Hepatic stellate cell (primary cell): ENCODE measurements around the gene COL26A1.
A peak's percentile ranks its signal among the peaks of the same experiment; 100 is the strongest.
"Not testable (repeated sequence)": the region's sequence is repeated elsewhere in the genome, so short reads cannot be mapped to it uniquely, and the experiment has no call there.

ENCODE experiments used
- DNase-seq: peaks from one replicate; pipeline ENCODE4 v3.0.0; 2011; ENCODE audit warnings: low spot score

Gene COL26A1

GRCh38 chr7:101402835-101403234 is 40.2 kb downstream of the COL26A1 start:
- no peak for DNase-seq

- no peak for DNase-seq
These were observed 42.9 kb downstream of the COL26A1 start for GRCh38 chr7:101405474-101406067.

GRCh38 chr7:101410743-101411507 is 48.2 kb downstream of the COL26A1 start:
- peak; percentile 46 for DNase-seq

- DNase-seq: no peak
These were observed 48.8 kb downstream of the COL26A1 start for GRCh38 chr7:101411508-101411874.

- no peak for DNase-seq
These were observed 50.3 kb downstream of the COL26A1 start for GRCh38 chr7:101412976-101413375.

- no peak for DNase-seq
These were observed 56.0 kb downstream of the COL26A1 start for GRCh38 chr7:101418694-101419093.

DNA sequence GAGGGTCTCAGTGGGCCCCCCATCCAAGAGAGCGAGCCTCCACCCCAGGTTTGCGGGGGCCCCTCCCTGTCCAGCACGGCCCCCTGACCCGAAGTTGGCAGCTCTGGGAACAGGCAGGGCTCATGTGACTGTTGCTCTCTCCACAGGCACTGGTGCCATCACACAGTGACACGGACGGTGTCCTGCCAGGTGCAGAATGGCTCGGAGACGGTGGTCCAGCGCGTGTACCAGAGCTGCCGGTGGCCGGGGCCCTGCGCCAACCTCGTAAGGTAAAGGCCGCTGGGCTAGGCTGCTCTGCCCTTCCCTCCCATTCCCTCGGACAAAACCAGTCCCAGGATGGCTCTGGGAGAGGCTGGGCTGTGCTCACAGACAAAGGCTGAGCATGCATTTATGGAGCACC is 57.2 kb downstream of the COL26A1 start:
- no peak for DNase-seq

DNA sequence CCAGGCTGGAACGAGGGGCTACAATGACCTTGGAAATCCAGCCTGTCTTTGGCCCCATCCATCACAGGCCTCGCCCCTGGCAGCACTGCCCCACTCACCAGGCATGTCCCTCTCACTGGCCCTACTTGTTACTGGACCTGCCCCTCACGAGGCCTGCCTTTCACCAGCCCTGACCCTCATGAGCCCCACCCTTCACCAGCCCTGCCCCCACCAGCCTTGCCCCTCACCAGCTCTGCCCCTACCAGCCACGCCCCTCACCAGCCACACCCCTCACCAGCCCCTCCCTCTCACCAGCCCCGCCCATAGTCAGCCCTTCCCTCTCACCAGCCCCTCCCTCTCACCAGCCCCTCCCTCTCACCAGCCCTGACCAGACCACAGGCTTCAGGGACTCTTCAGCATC is 57.8 kb downstream of the COL26A1 start:
- no peak for DNase-seq

GRCh38 chr7:101422356-101423195 is 59.9 kb downstream of the COL26A1 start:
- DNase-seq: no peak

GRCh38 chr7:101426303-101427011 is 63.8 kb downstream of the COL26A1 start:
- DNase-seq: no peak

GRCh38 chr7:101428093-101428866 is 65.6 kb downstream of the COL26A1 start:
- DNase-seq: no peak

- no peak for DNase-seq
These were observed 69.6 kb downstream of the COL26A1 start for GRCh38 chr7:101432316-101432715.

DNA sequence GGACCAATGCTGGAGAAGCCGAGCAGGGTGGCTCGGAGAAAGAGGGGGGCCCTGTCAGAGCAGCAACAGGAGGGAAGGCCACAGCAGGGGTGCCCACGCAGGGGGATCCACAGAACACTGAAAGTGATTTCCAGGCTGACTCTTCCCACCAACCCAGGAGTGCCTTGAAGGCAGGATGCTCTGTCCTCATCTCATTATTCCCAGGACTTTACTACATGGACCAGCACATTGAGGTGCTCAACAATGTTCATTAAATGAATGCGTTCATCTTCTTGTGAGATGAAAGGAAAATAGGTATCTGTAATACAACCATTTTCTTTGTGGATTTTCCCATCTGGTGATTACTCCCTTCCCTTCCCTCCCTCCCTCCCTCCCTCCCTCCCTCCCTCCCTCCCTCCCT is 71.0 kb downstream of the COL26A1 start:
- DNase-seq: no peak

GRCh38 chr7:101434155-101434554 is 71.5 kb downstream of the COL26A1 start:
- not testable (repeated sequence) for DNase-seq

- DNase-seq: no peak
These were observed 73.0 kb downstream of the COL26A1 start for GRCh38 chr7:101435461-101436220.

- DNase-seq: no peak
These were observed 73.6 kb downstream of the COL26A1 start for GRCh38 chr7:101436221-101436735.

DNA sequence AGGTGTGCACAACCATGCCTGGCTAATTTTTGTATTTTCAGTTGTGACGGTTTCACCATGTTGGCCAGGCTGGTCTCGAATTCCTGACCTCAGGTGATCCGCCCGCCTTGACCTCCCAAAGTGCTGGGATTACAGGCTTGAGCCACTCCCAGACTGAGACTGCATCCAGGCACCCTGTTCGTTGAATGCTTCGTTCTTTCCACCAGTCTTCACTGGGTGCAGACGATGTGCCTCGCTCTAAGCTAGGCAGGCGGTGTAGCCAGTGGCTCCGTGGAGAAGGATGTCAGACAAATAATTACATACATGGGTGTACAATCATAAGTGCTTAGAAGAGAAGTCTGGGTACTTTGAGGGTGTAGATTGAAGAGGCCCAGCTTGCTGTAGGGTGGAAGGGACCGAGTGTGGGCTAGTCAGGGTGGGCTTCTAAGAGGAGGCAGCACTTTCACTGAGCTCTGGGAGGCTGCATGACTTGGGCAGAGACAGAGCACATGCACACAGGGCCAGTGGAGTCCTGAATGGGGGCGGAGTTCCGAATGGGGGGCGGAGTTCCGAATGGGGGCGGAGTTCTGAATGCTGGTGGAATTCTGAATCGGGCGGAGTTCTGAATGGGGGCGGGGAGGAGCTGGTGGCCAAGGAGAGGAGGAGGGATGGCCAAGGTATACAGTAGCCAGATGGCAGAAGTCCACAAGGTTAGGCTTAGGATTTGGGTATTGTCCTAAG is 74.3 kb downstream of the COL26A1 start:
- no peak for DNase-seq

DNA sequence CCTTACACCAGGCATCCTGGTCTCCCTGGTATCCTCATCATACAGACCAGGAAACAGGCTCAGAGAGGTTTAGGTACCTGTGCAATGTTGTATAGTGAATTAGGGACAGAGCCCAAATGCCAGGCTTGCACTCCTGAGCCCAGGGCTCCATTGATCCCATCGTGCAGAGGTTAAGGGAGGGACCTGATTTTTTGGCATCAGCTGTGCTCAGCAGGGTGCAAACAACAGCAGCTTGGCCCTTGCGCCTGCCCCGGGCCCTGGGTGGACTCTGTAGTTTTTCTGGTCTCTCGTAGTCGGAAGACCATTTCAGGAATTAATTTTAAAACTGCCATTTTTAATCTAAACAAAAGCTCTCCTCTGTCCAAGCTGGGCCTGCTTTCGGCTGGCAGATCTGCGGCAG is 79.2 kb downstream of the COL26A1 start:
- no peak for DNase-seq

DNA sequence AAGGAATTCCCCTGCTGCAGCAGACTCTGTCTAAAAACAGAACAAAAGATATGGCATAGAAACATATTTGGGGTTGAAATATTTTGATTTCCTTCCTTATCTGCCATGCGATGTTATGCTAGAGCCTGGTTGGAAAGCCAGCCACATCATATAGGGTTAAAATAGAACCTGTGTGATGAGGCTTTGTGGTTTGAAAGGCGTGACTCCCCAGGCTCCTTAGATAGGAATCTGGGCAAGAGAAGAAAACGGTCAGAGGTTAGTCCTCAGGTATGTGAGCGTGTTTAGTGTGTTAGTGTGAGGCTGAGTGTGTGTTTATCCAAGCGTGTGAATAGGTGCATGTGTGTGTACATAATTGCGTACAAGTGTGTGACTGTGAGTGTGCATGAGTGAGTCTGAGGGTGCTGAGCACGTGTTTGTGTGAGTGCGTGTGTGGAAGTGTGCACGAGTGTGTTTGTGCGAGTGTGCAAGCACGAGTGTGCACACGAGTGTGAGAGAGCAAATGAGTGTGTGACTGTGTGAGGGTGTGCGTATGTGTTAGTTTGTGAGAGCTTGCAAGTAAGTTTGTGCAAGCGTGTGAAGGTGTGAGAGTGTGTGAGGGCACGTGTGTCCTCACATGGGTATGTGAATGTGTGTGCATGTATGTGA is 79.9 kb downstream of the COL26A1 start:
- no peak for DNase-seq
